Large intestine (tissue), 3 donors: Measurements from ENCODE around the gene RASGRF2. TPM values are rescaled to one million over a fixed set of nuclear protein-coding genes. Genes with fewer than 3 reads are reported as not detected.
"Not testable (repeated sequence)": the region's sequence is repeated elsewhere in the genome, so short reads cannot be mapped to it uniquely, and the experiment has no call there.

Experiments
- DNase-seq, 2 donors: peaks; one replicate each; pipeline versions ENCODE4 v3.0.0 to v3.0.0-alpha.2; 2013
- H3K27ac ChIP-seq: one replicate; pipeline ENCODE4 v1.5.1; 2013; ENCODE audit warnings: low read length
- H3K27me3 ChIP-seq: 2 replicates; pipeline ENCODE4 v1.6.1; 2013; ENCODE audit warnings: low read length; ENCODE audit not compliant: control insufficient read depth, insufficient read depth
- H3K36me3 ChIP-seq: 2 replicates; pipeline ENCODE4 v1.6.1; 2013; ENCODE audit warnings: low read length; ENCODE audit not compliant: control insufficient read depth, insufficient read depth
- H3K4me1 ChIP-seq: one replicate; pipeline ENCODE4 v1.6.1; 2013; ENCODE audit warnings: low read length; ENCODE audit not compliant: control insufficient read depth, insufficient read depth
- H3K4me3 ChIP-seq: one replicate; pipeline ENCODE4 v1.5.1; 2013; ENCODE audit warnings: low read length
- H3K9me3 ChIP-seq: one replicate; pipeline ENCODE4 v1.6.1; 2013; ENCODE audit warnings: mild to moderate bottlenecking, low read depth, low read length, moderate library complexity; ENCODE audit not compliant: control insufficient read depth
- WGBS: methylation state at CpG from one replicate; pipeline ENCODE4 v1.1.5; 2013; ENCODE audit warnings: low lambda C conversion rate; ENCODE audit not compliant: insufficient coverage; 5-methylcytosine and 5-hydroxymethylcytosine counted together
- polyA plus RNA-seq: library from polyadenylated mRNA; unstranded; fragments of 120-200 nt; gene quantifications from one replicate; pipeline ENCODE4 v1.2.1, GENCODE V29; 2013

Gene RASGRF2
- polyA plus RNA-seq, 1 donor, result 3.1 TPM

DNA sequence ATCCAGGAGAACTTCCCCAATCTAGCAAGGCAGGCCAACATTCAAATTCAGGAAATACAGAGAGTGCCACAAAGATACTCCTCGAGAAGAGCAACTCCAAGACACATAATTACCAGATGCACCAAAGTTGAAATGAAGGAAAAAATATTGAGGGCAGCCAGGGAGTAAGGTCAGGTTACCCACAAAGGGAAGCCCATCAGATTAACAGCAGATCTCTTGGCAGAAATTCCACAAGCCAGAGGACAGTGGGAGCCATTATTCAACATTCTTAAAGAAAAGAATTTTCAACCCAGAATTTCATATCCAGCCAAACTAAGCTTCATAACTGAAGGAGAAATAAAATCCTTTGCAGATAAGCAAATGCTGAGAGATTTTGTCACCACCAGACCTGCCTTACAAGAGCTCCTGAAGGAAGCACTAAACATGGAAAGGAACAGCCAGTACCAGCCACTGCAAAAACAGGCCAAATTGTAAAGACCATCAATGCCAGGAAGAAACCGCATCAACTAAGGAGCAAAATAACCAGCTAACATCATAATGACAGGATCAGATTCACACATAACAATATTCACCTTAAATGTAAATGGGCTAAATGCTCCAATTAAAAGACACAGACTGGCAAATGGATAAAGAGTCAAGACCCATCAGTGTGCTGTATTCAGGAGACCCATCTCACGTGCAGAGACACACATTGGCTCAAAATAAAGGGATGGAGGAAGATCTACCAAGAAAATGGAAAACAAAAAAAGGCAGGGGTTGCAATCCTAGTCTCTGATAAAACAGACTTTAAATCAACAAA is 70.3 kb downstream of the RASGRF2 start:
- DNase-seq, H3K4me3 ChIP-seq, H3K4me1 ChIP-seq, H3K36me3 ChIP-seq, H3K9me3 ChIP-seq, H3K27me3 ChIP-seq, H3K27ac ChIP-seq: not testable (repeated sequence)
- WGBS, result 100% methylated on average over 1 of the region's 3 CpGs

DNA sequence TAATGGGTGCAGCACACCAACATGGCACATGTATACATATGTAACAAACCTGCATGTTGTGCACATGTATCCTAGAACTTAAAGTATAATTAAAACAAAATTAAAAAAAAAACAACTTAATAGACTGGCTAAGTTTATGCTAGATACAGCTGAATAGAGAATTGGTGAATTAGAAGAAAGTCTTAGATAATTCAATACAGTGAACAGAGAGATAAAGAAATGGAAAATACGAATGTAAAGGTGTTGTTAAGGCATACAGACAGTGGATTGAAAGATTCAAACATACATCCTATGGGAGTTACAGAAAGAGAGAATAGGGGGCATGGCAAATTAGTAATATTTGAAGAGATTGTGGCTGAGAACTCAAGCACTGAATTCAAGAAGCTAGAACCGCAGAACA is 75.4 kb downstream of the RASGRF2 start:
- no peak overlapping the region for H3K27ac ChIP-seq
- no peaks in the 10 kb centered on the region for H3K36me3 ChIP-seq
- H3K27me3 ChIP-seq, result no peaks in the 10 kb centered on the region
- no peak overlapping the region for H3K4me3 ChIP-seq
- no peak for DNase-seq
- no peaks in the 10 kb centered on the region for H3K9me3 ChIP-seq
- H3K4me1 ChIP-seq, result no peaks in the 10 kb centered on the region
- 100% methylated on average over 2 of the region's 2 CpGs for WGBS

DNA sequence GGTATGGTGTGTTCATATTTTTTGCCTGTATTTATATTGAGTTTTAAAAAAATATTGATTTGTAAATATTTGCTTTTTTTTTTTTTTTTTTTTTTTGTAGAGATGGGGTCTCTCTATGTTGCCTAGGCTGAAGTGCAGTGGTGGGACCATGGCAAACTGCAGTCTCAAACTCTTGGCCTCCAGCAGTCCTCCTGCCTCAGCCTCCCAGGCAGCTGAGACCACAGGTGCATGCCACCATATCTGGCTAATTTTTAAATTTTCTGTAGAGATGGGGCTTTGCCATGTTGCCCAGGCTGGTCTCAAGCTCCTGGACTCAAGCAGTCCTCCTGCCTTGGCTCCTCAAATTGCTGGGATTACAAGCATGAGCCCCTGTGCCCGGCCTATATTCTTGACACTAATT is 78.3 kb downstream of the RASGRF2 start:
- no peak for DNase-seq
- no peak overlapping the region for H3K4me3 ChIP-seq
- H3K36me3 ChIP-seq, result no peaks in the 10 kb centered on the region
- H3K4me1 ChIP-seq, result no peaks in the 10 kb centered on the region
- whole genome bisulfite sequencing, result no CpG with 5 or more reads among the region's 1 CpG
- no peak overlapping the region for H3K27ac ChIP-seq
- no peaks in the 10 kb centered on the region for H3K9me3 ChIP-seq
- H3K27me3 ChIP-seq, result no peaks in the 10 kb centered on the region

DNA sequence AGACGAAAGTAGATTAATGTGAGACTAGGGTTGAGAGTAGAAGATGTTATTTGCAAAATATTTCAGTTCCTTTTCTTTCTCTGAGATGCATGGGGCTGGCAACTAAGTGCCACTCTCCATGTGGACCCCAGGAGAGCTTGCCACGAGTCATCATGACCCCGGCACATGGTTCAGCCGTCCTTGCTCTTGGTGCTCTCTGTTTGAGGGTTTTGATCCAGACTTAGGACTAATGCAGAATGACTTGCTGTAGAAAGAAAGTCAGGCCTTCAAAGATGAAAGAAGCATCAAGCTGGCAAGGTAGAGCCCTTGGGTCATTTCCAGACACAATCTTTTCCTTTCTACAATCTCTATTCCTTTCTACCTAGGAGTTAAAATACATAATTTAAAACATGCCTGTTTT is 84.7 kb downstream of the RASGRF2 start:
- H3K4me1 ChIP-seq, result peaks cover 3% of the 10 kb centered on the region
- H3K36me3 ChIP-seq, result no peaks in the 10 kb centered on the region
- H3K9me3 ChIP-seq, result no peaks in the 10 kb centered on the region
- no peaks in the 10 kb centered on the region for H3K27me3 ChIP-seq
- no peak overlapping the region for H3K27ac ChIP-seq
- DNase-seq, result no peak
- no peak overlapping the region for H3K4me3 ChIP-seq
- no CpG with 5 or more reads among the region's 4 CpGs for WGBS

DNA sequence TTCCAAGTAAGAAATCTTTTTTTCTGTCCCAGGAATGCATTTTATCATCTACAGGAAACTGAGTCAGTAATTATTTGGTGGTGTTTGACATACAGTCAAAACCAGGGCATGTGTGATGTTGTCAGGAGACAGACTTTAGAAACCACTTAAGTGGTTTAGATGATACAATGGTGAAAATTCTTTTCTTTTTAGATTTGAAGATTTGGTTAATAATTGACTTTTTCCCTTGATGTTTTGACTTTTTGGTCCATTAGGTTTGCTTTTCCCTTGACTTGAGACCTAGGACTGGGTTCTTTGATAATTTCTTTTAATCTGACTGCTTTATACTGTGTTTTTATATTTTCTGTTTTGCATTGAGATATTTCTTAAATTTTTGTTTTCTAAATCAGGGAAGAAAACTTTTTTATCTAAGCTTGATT is 85.2 kb downstream of the RASGRF2 start:
- H3K27ac ChIP-seq, result no peak overlapping the region

DNA sequence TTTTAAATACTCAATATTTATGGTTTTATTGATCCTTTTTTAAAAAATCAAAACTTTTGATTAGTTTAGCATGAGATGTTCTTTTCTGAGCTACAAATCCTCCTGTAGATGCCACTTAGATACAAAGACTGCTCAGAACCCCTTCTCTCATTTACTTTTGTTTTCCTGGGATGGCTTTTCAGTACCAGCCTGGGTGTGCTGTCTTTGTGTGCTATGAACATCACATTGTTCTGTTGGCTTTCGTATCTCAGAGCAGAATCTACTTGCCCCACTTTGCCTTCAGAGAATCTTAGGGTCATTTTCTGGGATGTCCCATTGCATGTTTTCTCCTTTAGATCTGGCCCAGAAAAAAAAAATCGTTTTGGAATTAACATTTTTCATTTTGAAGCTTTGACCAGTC is 85.9 kb downstream of the RASGRF2 start:
- Histone ChIP-seq H3K9me3 (no peaks in the 10 kb centered on the region), H3K27me3 (no peaks in the 10 kb centered on the region), H3K36me3 (no peaks in the 10 kb centered on the region), H3K27ac (no peak overlapping the region), H3K4me3 (no peak overlapping the region), H3K4me1 (peaks cover 3% of the 10 kb centered on the region)
- DNase-seq, result no peak
- WGBS, result 100% methylated on average over 2 of the region's 2 CpGs

More for the DNA sequence above, 85.2 kb downstream of the RASGRF2 start:
- H3K4me3 ChIP-seq, result no peak overlapping the region
- H3K4me1 ChIP-seq, result peaks cover 3% of the 10 kb centered on the region
- no peak for DNase-seq
- no peaks in the 10 kb centered on the region for H3K36me3 ChIP-seq
- no peaks in the 10 kb centered on the region for H3K9me3 ChIP-seq
- no peaks in the 10 kb centered on the region for H3K27me3 ChIP-seq

DNA sequence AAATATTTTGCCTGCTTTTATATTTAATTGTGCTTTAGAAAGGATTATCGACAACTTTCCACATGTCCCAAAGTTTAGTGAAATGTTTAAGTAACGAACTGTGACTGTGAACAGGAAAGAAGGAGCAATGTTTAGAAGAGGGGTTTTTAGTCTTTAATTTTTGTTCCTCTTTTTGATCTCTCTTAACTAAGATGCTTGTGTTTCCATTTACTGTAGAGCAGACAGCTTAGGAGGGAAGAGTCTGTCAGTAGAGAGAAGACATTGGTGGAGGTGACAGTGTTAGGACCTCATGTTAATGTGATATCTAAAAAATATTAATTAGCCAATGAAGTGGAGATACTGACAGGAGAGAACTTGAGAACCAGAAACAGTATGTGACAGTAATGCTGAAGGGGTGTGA is 92.2 kb downstream of the RASGRF2 start:
- Histone ChIP-seq H3K4me1 (no peaks in the 10 kb centered on the region), H3K36me3 (no peaks in the 10 kb centered on the region), H3K27me3 (no peaks in the 10 kb centered on the region), H3K9me3 (no peaks in the 10 kb centered on the region), H3K4me3 (no peak overlapping the region), H3K27ac (no peak overlapping the region)
- WGBS, result 88% methylated on average over 2 of the region's 2 CpGs
- DNase-seq, result no peak

DNA sequence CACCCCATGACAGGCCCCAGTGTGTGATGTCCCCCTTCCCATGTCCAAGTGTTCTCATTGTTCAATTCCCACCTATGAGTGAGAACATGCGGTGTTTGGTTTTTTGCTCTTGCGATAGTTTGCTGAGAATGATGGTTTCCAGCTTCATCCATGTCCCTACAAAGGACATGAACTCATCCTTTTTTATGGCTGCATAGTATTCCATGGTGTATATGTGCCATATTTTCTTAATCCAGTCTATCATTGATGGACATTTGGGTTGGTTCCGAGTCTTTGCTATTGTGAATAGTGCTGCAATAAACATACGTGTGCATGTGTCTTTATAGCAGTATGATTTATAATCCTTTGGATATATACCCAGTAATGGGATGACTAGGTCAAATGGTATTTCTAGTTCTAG is 93.1 kb downstream of the RASGRF2 start:
- not testable (repeated sequence) for H3K27me3 ChIP-seq, H3K4me3 ChIP-seq, H3K27ac ChIP-seq, DNase-seq, H3K36me3 ChIP-seq, H3K9me3 ChIP-seq, H3K4me1 ChIP-seq
- WGBS, result no CpG with 5 or more reads among the region's 4 CpGs

DNA sequence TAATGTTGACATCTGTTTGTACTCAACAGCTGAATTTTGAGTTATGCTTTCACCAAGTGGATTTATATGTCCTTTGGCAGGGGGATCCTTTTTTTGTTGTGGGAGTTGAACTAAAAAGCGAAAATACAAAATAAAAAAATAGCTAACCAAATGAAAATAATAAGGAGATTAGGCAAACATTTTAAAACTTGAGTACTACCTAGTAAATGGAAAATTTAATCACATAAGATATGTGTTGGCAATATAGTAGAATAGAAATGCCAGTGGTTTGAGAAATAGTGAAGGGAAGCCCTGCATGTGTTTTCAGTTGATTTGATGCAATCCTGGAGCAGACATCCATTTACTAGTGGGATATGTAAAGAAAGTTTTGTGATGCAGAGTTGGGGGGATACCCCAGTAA is 98.0 kb downstream of the RASGRF2 start:
- H3K27me3 ChIP-seq, result no peaks in the 10 kb centered on the region
- H3K27ac ChIP-seq, result no peak overlapping the region
- no peaks in the 10 kb centered on the region for H3K4me1 ChIP-seq
- no peak for DNase-seq
- H3K36me3 ChIP-seq, result no peaks in the 10 kb centered on the region
- no peaks in the 10 kb centered on the region for H3K9me3 ChIP-seq
- 100% methylated on average over 1 of the region's 1 CpG for WGBS
- H3K4me3 ChIP-seq, result no peak overlapping the region

DNA sequence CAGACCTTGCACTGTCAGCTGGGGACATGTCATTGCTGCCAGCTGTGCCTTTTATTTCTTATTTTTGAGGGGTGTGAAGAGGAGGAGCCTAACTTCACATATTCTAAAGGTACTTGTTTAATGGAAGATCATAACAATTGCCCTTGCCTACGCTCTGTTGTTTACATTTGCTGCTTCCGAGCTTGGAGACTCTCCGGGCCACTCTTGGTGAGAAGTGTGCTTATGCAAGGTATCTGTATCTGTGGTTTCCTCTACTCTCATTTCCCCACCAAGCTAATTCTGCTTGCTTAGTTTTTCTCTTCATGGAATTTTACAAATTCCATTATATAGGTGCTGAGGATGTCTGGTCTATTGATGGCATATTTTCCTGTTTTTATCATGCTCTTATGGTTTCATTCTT is 105.3 kb downstream of the RASGRF2 start:
- DNase-seq, result no peak
- Histone ChIP-seq H3K4me3 (no peak overlapping the region), H3K4me1 (no peaks in the 10 kb centered on the region), H3K9me3 (no peaks in the 10 kb centered on the region), H3K27me3 (no peaks in the 10 kb centered on the region), H3K27ac (no peak overlapping the region), H3K36me3 (no peaks in the 10 kb centered on the region)
- WGBS, result no CpG with 5 or more reads among the region's 3 CpGs

DNA sequence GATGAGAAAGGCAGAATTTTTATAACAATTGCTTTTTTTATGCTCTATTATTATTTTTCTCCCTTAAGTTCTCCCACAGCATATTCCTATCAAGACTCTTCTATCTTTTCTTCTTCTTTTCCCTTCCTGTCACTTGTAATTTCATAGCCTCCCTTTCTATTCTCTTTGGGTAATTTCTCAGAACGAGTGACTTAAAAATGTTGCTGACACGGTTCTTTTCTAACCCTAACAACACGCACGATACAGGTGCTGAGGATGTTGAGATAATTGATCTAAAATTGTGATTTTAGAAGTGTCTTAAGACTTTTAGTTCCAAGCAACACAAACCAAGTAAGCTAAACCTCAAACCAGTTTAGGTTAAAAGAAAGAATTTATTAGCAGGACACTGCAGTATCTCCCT is 105.9 kb downstream of the RASGRF2 start:
- Histone ChIP-seq H3K27me3 (no peaks in the 10 kb centered on the region), H3K36me3 (no peaks in the 10 kb centered on the region), H3K9me3 (no peaks in the 10 kb centered on the region), H3K4me1 (no peaks in the 10 kb centered on the region), H3K4me3 (no peak overlapping the region), H3K27ac (no peak overlapping the region)
- WGBS, result no CpG with 5 or more reads among the region's 4 CpGs
- DNase-seq, result no peak
